Mesothelial cell of epicardium (in vitro differentiated cells): ENCODE data around the gene CLDN4. TPM values are rescaled to one million over a fixed set of nuclear protein-coding genes. Genes with fewer than 3 reads are reported as not detected.
"Not testable (repeated sequence)": the region's sequence is repeated elsewhere in the genome, so short reads cannot be mapped to it uniquely, and the experiment has no call there.

Source experiments
- DNase-seq, 2 experiments: peaks; one replicate each; pipeline ENCODE4 v3.0.0; 2021; ENCODE audit warnings: low spot score in 2 of 2; ENCODE audit not compliant: unreplicated experiment in 2 of 2
- H3K27ac Mint-ChIP-seq: 2 replicates; pipeline ENCODE4 v1.8.0; 2021; ENCODE audit warnings: mixed read lengths
- H3K27me3 Mint-ChIP-seq: 2 replicates; pipeline ENCODE4 v1.8.0; 2021; ENCODE audit warnings: low read depth, mixed read lengths
- H3K36me3 Mint-ChIP-seq: 2 replicates; pipeline ENCODE4 v1.8.0; 2021; ENCODE audit warnings: mixed read lengths
- H3K4me1 Mint-ChIP-seq: 2 replicates; pipeline ENCODE4 v1.8.0; 2021; ENCODE audit warnings: mixed read lengths
- H3K4me3 Mint-ChIP-seq: 2 replicates; pipeline ENCODE4 v1.8.0; 2021; ENCODE audit warnings: mild to moderate bottlenecking, moderate library complexity, mixed read lengths
- H3K9me3 Mint-ChIP-seq: 2 replicates; pipeline ENCODE4 v1.8.0; 2021; ENCODE audit warnings: mixed read lengths
- total RNA-seq: library from RNA; stranded (reverse); gene quantifications from 3 replicates; pipeline ENCODE4 v1.2.1, GENCODE V29; 2021
- TF ChIP-seq, protein P1 (sequence below): fragments of 200-600 bp; sonication (generic); IDR thresholded peaks from one replicate; pipeline ENCODE4 v1.5.0; 2021; ENCODE audit warnings: antibody characterized with exemption; ENCODE audit not compliant: unreplicated experiment

CLDN4 gene
- total RNA-seq, 1 donor from 2014 or later, result 165 TPM

DNA sequence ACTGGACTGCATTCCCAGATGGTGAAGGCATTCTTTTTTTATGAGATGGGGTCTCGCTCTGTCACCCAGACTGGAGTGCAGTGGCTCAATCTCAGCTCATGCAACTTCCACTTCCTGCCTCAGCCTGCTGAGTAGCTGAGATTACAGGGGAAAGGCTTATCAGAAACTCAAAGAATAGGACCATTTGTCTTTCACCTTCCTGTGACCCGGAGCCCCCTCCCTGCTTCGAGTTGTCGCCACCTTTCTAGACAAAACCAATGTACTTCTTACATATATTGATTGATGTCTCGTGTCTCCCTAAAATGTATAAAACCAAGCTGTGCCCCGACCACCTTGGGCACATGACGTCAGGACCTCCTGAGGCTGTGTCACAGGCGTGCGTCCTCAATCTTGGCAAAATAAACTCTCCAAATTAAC, 13.3 kb downstream of the CLDN4 start:
- no peak for DNase-seq
- peak overlapping the region; percentile 66 for H3K27ac Mint-ChIP-seq
- H3K36me3 Mint-ChIP-seq, result no peaks in the 10 kb centered on the region
- peaks cover 28% of the 10 kb centered on the region for H3K4me1 Mint-ChIP-seq
- H3K27me3 Mint-ChIP-seq, result no peaks in the 10 kb centered on the region
- H3K9me3 Mint-ChIP-seq, result no peaks in the 10 kb centered on the region
- TF ChIP-seq, protein P1, sequence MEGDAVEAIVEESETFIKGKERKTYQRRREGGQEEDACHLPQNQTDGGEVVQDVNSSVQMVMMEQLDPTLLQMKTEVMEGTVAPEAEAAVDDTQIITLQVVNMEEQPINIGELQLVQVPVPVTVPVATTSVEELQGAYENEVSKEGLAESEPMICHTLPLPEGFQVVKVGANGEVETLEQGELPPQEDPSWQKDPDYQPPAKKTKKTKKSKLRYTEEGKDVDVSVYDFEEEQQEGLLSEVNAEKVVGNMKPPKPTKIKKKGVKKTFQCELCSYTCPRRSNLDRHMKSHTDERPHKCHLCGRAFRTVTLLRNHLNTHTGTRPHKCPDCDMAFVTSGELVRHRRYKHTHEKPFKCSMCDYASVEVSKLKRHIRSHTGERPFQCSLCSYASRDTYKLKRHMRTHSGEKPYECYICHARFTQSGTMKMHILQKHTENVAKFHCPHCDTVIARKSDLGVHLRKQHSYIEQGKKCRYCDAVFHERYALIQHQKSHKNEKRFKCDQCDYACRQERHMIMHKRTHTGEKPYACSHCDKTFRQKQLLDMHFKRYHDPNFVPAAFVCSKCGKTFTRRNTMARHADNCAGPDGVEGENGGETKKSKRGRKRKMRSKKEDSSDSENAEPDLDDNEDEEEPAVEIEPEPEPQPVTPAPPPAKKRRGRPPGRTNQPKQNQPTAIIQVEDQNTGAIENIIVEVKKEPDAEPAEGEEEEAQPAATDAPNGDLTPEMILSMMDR, result no peak
- peak overlapping the region; percentile 6 for H3K4me3 Mint-ChIP-seq

DNA sequence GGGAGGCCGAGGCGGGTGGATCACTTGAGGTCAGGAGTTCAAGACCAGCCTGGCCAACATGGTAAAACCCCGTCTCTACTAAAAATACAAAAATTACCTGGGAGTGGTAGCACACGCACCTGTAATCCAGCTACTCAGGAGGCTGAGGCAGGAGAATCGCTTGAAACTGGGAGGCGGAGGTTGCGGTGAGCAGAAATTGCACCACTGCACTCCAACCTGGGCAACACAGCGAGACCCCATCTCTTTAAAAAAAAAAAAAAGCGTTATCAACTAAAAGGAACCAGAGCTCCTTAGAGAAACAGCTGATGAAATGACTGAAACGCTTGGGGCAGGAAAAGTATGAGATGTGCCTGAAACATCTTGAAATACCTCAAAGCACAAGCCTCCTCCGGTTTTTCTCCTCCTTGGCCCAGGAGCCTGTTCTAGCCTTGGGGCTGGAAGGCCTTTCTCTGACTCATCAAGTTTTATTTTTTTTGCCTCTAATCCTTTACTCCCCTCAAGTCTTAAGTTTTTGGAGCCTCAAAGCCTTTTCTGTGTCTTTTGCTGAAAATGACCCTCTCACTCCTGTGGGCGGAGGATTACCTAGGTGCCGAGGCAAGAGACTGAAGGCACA, 14.2 kb downstream of the CLDN4 start:
- H3K27me3 Mint-ChIP-seq, result peaks cover 2% of the 10 kb centered on the region

DNA sequence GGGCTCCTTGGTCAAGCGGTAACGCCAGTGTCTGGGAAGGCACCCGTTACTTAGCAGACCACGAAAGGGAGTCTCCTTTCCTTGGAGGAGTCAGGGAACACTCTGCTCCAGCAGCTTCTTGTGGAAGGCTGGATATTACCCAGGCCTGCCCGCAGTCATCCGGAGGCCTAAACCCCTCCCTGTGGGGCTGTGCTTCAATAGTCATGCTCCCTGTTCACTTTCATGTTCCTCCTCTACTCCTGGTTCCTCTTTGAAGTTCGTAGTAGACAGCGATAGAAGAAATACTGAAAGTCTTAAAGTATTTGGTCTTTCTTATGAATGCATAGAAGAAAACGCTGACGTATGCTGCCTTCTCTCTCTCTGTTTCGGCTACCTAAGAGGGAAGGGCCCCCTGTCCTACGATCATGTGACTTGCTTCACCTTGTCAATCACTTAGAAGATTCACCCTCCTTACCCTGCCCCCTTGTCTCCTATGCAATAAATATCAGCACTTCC, 15.0 kb downstream of the CLDN4 start:
- H3K36me3 Mint-ChIP-seq, DNase-seq, H3K9me3 Mint-ChIP-seq, H3K27me3 Mint-ChIP-seq: not testable (repeated sequence)
- Mint-ChIP-seq H3K4me3 (peak overlapping the region; percentile 12), H3K4me1 (peaks cover 38% of the 10 kb centered on the region), H3K27ac (peak overlapping the region; percentile 91)

More for the DNA sequence above, 14.2 kb downstream of the CLDN4 start:
- DNase-seq, result no peak
- Mint-ChIP-seq H3K36me3 (no peaks in the 10 kb centered on the region), H3K9me3 (no peaks in the 10 kb centered on the region), H3K4me1 (peaks cover 33% of the 10 kb centered on the region), H3K4me3 (no peak overlapping the region), H3K27ac (peak overlapping the region; percentile 80)
- TF ChIP-seq, protein P1, result no peak

DNA sequence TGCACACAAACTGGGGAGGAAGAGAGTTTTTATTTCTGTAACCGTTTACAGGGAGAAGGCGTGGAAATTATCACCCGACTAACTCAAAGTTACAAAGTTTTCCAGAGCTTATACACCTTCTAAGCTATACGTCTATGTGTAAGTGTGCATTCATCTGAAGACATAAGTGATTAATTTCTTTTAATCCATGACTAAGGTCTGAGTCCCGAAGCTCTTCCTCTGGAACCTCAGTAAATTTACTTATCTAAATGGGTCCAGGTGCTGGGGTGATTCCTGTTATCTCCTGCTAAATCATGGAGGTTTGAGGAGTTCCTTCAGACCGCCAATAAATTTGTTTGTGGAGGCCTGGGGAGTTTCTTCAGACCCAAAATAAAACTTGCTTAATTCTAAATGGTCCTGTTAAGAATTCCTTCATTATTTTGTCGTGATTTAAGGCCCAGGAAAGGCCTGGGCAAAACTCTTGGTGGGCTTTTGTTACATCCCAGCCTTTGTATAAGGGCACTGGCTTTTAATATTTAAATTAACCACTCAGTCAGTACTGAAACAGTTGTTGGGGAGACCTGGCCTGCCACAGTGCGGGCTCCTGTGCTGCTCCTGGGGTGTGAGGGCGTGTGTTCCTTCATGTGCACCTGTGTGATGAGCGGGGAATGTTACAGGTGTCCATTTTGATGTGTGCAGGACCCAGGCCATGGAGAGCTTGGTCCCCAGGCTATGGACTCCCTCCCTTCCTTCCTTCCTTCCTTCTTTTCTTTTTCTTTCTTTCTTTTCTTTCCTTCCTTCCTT, 17.3 kb downstream of the CLDN4 start:
- TF ChIP-seq, protein P1, result no peak
- Mint-ChIP-seq H3K27me3 (peaks cover 2% of the 10 kb centered on the region), H3K4me1 (peaks cover 51% of the 10 kb centered on the region), H3K9me3 (no peaks in the 10 kb centered on the region), H3K27ac (no peak overlapping the region), H3K4me3 (no peak overlapping the region), H3K36me3 (no peaks in the 10 kb centered on the region)
- no peak for DNase-seq

DNA sequence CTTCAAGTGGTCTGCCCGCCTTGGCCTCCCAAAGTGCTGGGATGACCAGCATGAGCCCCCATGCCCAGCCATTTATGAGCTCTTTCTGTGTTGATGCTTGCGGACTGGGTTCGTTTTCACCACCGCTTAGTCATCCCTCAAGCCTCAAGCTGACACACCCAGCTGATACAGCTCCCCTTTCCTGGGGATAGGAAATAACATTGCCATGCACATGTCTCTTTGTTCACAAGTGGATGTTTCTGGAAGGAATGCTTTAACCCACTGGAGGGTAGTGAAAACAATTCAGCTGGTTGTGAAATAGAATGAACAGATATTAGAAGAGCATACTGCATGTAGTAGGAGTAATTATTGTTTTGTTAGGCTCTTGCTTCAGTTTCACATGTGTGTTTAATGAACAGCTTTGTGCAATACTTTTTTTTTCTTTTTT, 20.0 kb downstream of the CLDN4 start:
- TF ChIP-seq, protein P1, result no peak
- H3K4me1 Mint-ChIP-seq, result peaks cover 35% of the 10 kb centered on the region
- no peaks in the 10 kb centered on the region for H3K9me3 Mint-ChIP-seq
- peaks cover 9% of the 10 kb centered on the region for H3K27me3 Mint-ChIP-seq
- no peak overlapping the region for H3K4me3 Mint-ChIP-seq
- DNase-seq, result no peak
- H3K36me3 Mint-ChIP-seq, result no peaks in the 10 kb centered on the region
- peak overlapping the region; percentile 97 for H3K27ac Mint-ChIP-seq
